ENCODE results near the gene LDLRAP1. TPM values are rescaled to one million over a fixed set of nuclear protein-coding genes. Genes with fewer than 3 reads are reported as not detected.

The LDLRAP1 gene
- total and polyA plus RNA-seq, 7 donors: 5.6 to 12.9 (median 10.5) TPM

DNA sequence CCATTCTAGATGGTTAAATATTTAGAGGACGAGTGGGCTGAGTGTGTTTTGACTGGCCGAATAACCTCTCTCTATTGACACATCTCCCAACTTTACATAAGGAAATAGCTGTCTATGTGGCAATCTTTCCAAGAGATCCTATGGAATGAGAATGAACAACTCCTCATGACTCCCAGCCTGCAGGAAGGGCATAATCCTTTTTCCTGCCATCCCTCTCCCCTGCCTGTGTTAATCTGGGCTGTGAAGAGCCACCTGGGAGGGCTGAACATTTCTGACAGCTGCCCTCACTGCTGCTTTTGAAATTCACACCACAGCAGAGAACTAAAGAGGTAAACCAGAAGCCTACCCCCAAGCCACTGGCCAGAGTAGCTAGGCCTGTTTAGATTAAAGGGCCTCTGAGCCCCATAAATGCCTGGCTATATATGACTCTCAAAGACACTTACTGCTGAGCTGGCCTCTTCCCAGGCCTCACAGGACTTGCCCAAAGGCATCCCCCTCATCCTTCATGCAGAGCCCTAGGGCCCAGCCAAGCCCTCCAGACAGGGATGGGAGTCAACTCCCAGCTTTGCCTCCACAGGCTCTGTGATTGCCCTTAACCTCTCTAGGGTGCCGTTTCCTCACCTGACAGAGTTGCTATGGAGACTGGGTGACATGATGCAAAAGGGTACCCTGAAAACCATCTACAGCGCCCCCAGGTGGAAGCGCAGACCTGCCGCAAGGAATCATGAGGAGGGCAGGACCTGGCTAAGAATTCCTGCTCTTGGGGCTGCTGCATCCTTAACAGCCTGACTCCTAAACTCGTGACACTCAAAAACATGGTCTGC is 42.0 kb upstream of the LDLRAP1 start:
- TF ChIP-seq, protein P1, sequence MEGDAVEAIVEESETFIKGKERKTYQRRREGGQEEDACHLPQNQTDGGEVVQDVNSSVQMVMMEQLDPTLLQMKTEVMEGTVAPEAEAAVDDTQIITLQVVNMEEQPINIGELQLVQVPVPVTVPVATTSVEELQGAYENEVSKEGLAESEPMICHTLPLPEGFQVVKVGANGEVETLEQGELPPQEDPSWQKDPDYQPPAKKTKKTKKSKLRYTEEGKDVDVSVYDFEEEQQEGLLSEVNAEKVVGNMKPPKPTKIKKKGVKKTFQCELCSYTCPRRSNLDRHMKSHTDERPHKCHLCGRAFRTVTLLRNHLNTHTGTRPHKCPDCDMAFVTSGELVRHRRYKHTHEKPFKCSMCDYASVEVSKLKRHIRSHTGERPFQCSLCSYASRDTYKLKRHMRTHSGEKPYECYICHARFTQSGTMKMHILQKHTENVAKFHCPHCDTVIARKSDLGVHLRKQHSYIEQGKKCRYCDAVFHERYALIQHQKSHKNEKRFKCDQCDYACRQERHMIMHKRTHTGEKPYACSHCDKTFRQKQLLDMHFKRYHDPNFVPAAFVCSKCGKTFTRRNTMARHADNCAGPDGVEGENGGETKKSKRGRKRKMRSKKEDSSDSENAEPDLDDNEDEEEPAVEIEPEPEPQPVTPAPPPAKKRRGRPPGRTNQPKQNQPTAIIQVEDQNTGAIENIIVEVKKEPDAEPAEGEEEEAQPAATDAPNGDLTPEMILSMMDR (IDR thresholded peaks at IDR 0.05): no peak
- Histone ChIP-seq H3K4me1 (peaks cover 9% of the 10 kb centered on the region), H3K27ac (no peak overlapping the region), H3K4me3 (no peak overlapping the region), H3K36me3 (ENCODE audit: insufficient read depth in 1 of 2, low read depth in 1 of 2) (peaks cover 8 to 43% of the 10 kb centered on the region in 2 donors), H3K9me3 (no peaks in the 10 kb centered on the region), H3K27me3 (ENCODE audit: insufficient read depth in 3 of 3, low read length in 2 of 3) (no peaks in the 10 kb centered on the region)
- intact Hi-C loops (cut with DNase I): loop anchor here (5.0 kb wide), 2 partner anchors 306 to 311 kb away; no protein-coding TSS in a partner anchor
- 69 to 72% (median 70%) methylated on average over 7 of the region's 7 CpGs for WGBS, 3 donors
- peak in 2 of 4 donors; percentile 17 to 22 for ATAC-seq
- DNase-seq: no peak

DNA sequence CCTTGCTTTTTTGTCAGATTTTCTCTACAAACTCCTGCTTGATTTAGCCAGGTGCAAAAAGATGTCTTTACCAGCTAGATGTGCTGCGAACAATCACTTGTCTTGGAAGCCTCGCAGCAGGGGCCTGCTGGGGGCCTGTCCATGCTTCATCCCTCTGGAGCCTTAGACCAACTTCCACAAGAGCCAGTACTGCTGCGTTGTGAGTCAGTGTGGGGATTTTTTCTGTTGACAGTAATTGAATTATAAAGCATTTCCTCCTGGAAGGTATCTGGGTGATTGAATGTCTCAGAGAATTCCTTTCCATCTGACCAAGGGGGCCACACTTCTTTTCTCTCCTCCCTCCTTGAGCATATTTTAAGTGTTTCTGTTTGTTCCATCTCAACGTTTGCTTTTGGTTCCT is 40.4 kb upstream of the LDLRAP1 start:
- DNase-seq (no peak), ATAC-seq (no peak)
- Histone ChIP-seq H3K36me3 (ENCODE audit: insufficient read depth in 1 of 2, low read depth in 1 of 2) (peaks cover 1 to 28% of the 10 kb centered on the region in 2 donors), H3K27me3 (ENCODE audit: insufficient read depth in 3 of 3, low read length in 2 of 3) (no peaks in the 10 kb centered on the region), H3K4me1 (peaks cover 9% of the 10 kb centered on the region), H3K4me3 (no peak overlapping the region), H3K27ac (no peak overlapping the region), H3K9me3 (no peaks in the 10 kb centered on the region)
- whole genome bisulfite sequencing, 3 donors: 60 to 68% (median 61%) methylated on average over 4 of the region's 4 CpGs
- TF ChIP-seq, protein P1 (IDR thresholded peaks at IDR 0.05): no peak
- intact Hi-C loops (cut with DNase I): loop anchor here (5.0 kb wide), 2 partner anchors 304 to 309 kb away; no protein-coding TSS in a partner anchor

DNA sequence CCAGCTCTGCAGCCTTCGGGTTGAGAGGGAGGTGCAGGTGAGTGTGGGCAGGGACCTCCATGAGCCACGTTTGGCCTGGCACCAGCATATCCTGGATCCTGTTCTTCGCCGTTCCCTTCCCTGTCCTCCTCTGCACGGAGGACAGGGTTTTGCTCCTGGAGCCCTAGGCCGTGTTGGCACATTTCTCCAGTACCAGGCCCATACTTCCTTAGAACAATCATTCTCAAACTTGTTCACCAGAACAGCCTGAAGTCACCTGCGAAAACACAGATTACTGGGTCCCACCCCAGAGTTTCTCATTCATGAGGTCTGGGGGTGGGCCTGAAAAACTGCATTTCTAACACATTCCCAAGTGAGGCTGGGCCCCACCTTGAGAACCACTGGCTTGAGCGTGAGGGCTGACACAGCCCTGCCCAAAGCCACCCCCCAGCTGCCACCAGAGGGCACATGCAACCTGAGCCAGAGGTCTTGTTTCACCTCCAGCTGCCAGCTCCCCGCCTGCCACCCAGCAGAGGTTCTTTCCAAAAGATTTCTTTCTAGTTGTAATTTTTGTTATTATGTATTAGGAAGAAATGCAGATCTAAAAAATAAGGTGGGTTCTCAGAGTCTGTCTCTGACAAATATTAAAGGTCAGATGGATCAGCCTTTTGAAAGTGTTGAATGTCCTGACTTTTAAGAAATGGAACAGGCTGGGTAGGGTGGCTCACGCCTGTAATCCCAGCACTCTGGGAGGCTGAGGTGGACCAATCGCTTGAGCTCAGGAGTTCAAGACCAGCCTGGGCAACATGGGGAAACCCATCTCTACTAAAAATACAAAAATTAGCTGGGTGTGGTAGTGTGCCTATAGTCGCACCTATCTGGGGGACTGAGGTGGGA is 39.6 kb upstream of the LDLRAP1 start:
- DNase-seq (peak; percentile 46 to 83), ATAC-seq (peak; percentile 87 to 94 (median 92))
- TF ChIP-seq, protein P1 (IDR thresholded peaks at IDR 0.05): peak; percentile 67
- no peak overlapping the region for H3K27ac ChIP-seq
- no peaks in the 10 kb centered on the region for H3K9me3 ChIP-seq
- intact Hi-C loops (cut with DNase I): loop anchor here (5.0 kb wide), 2 partner anchors 304 to 309 kb away; no protein-coding TSS in a partner anchor
- WGBS, 3 donors: 55 to 78% (median 61%) methylated on average over 12 of the region's 12 CpGs
- H3K4me3 ChIP-seq: no peak overlapping the region
- H3K27me3 ChIP-seq (ENCODE audit: insufficient read depth in 3 of 3, low read length in 2 of 3): no peaks in the 10 kb centered on the region
- peaks cover 0 to 19% of the 10 kb centered on the region in 2 donors for H3K36me3 ChIP-seq (ENCODE audit: insufficient read depth in 1 of 2, low read depth in 1 of 2)
- H3K4me1 ChIP-seq: peaks cover 9% of the 10 kb centered on the region

DNA sequence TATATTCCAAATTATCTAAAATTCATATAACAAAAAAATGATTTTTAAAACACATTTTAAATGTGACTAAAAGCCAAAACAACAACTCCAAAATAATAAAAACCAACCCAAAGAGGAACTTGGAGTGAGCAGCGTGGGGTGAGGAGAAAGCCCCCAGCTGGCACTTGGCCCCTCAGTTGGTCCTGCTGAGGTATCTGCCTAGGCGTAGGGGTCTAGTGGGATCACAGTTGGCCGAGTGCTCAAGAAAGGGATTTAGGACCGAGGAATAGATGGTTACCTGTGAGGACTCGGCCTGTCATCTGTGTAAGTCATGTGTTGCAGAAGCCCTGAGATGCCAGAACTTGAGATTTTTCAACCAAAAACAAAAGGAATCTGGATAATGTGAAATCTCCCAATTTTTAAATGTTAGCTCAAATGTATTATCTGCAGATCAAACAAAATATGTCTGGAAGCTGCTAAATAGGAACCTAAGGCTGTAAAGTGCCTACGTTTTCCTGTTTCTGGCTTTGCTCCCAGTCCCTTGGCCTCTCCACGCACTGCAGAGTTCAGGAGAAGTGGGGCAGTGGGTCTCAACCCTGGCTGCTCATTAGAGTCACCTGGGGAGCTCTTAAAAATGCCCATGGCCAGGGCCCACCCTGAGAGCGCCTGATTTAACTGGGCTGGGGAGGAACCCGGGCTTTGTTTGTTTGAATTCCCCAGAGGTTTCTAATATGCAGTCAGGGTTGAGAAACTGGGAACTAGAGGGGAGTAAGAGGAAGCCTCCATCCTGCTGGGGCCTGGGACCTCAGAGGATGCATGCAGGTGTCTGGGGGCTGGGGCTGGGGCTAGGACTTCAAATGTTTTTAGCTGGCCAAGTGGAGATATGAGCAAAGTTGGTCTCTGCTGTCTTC is 38.5 kb upstream of the LDLRAP1 start:
- TF ChIP-seq, protein P1 (IDR thresholded peaks at IDR 0.05): no peak
- no peak overlapping the region for H3K27ac ChIP-seq
- no peak for DNase-seq
- no peaks in the 10 kb centered on the region for H3K9me3 ChIP-seq
- intact Hi-C loops (cut with DNase I): loop anchor here (5.0 kb wide), 2 partner anchors 302 to 307 kb away; no protein-coding TSS in a partner anchor
- H3K4me1 ChIP-seq: peaks cover 9% of the 10 kb centered on the region
- WGBS, 3 donors: 60 to 63% (median 62%) methylated on average over 9 of the region's 9 CpGs
- H3K4me3 ChIP-seq: no peak overlapping the region
- ATAC-seq: no peak
- H3K36me3 ChIP-seq (ENCODE audit: insufficient read depth in 1 of 2, low read depth in 1 of 2): peaks cover 0 to 8% of the 10 kb centered on the region in 2 donors
- no peaks in the 10 kb centered on the region for H3K27me3 ChIP-seq (ENCODE audit: insufficient read depth in 3 of 3, low read length in 2 of 3)
